H1 (cell line): Measurements from ENCODE around the gene TEAD1. TPM values are rescaled to one million over a fixed set of nuclear protein-coding genes. Genes with fewer than 3 reads are reported as not detected.

Experiments
- CTCF ChIA-PET: fragments of 300-600 bp; sonication (Branson Sonifier 250); formaldehyde crosslinking; loops from one replicate; lab custom pipeline; 2021; ENCODE audit not compliant: partially characterized antibody; lab: Charles Lee
- POLR2A ChIA-PET: fragments of 300-600 bp; sonication (Branson Sonifier 250); formaldehyde crosslinking; loops from one replicate; lab custom pipeline; 2021; ENCODE audit warnings: inconsistent platforms; ENCODE audit not compliant: partially characterized antibody; lab: Charles Lee
- DNase-seq, 2 experiments: peaks; one replicate each; pipeline versions ENCODE4 v3.0.0 to v3.0.0-alpha.2; 2010 to 2022; ENCODE audit warnings: low spot score in 2 of 2, low read depth in 1 of 2, mixed read lengths in 1 of 2
- FAIRE-seq: peaks from 2 replicates; lab custom pipeline; 2011; peaks lifted over from hg19 to GRCh38; lab: Jason Lieb, UNC
- H2AFZ ChIP-seq: 2 replicates; pipeline ENCODE4 v1.8.1; 2012; ENCODE audit warnings: low read length, inconsistent platforms
- H2AK5ac ChIP-seq: 2 replicates; pipeline ENCODE4 v1.6.1; 2013; ENCODE audit warnings: low read depth, low read length
- H2BK120ac ChIP-seq: replicated peaks from 2 replicates; pipeline ENCODE3; 2013; ENCODE audit warnings: low read depth, low read length, inconsistent platforms
- H2BK12ac ChIP-seq: 2 replicates; pipeline ENCODE4 v1.6.1; 2013; ENCODE audit warnings: low read depth, low read length
- H2BK15ac ChIP-seq: 2 replicates; pipeline ENCODE4 v1.6.1; 2013; ENCODE audit warnings: low read length
- H2BK20ac ChIP-seq: 2 replicates; pipeline ENCODE4 v1.6.1; 2013; ENCODE audit warnings: low read length
- H2BK5ac ChIP-seq: 2 replicates; pipeline ENCODE4 v1.6.1; 2013; ENCODE audit warnings: low read depth, low read length
- H3K14ac ChIP-seq: 2 replicates; pipeline ENCODE4 v1.6.1; 2013; ENCODE audit warnings: inconsistent platforms; ENCODE audit not compliant: insufficient read length
- H3K18ac ChIP-seq: 2 replicates; pipeline ENCODE4 v1.6.1; 2013; ENCODE audit warnings: low read length; ENCODE audit errors: extremely low read depth
- H3K23ac ChIP-seq: 2 replicates; pipeline ENCODE4 v1.6.1; 2013; ENCODE audit warnings: inconsistent platforms; ENCODE audit not compliant: insufficient read length
- H3K23me2 ChIP-seq: 2 replicates; pipeline ENCODE4 v1.6.1; 2013; ENCODE audit warnings: low read depth, low read length
- H3K27ac ChIP-seq: 2 replicates; pipeline ENCODE4 v1.6.1; 2011; ENCODE audit warnings: low read depth, low read length, inconsistent platforms
- H3K27me3 ChIP-seq, 4 experiments: replicated peaks in 1 of 4; 1 replicate in 1 of 4; 2 replicates in 3 of 4; pipeline versions ENCODE4 v1.6.1 to v1.8.1; 2011 to 2013; ENCODE audit warnings: low read length in 3 of 4, mild to moderate bottlenecking in 3 of 4, inconsistent platforms in 2 of 4, mixed read lengths in 2 of 4, moderate library complexity in 1 of 4; ENCODE audit not compliant: control insufficient read depth in 3 of 4, insufficient read depth in 3 of 4; ENCODE audit errors: extremely low read depth in 1 of 4
- H3K36me3 ChIP-seq, 4 experiments: 2 replicates each; pipeline versions ENCODE4 v1.6.1 to v1.8.1; 2011 to 2013; ENCODE audit warnings: mild to moderate bottlenecking in 4 of 4, low read length in 3 of 4, moderate library complexity in 2 of 4, control low read depth in 1 of 4, inconsistent platforms in 1 of 4; ENCODE audit not compliant: insufficient read depth in 4 of 4, control insufficient read depth in 2 of 4
- H3K4ac ChIP-seq: replicated peaks from 2 replicates; pipeline ENCODE3; 2013; ENCODE audit warnings: low read length, low read depth, mixed read lengths, inconsistent platforms; ENCODE audit not compliant: insufficient read length
- H3K4me1 ChIP-seq, 4 experiments: replicated peaks in 1 of 4; 1 replicate in 1 of 4; 2 replicates in 3 of 4; pipeline versions ENCODE4 v1.6.1 to v1.8.1; 2011 to 2013; ENCODE audit warnings: low read length in 3 of 4, inconsistent platforms in 2 of 4, mixed read lengths in 1 of 4; ENCODE audit not compliant: insufficient read depth in 4 of 4, control insufficient read depth in 3 of 4
- H3K4me2 ChIP-seq, 2 experiments: 2 replicates each; pipeline versions ENCODE4 v1.6.1 to v1.8.1; 2011 to 2013; ENCODE audit warnings: low read depth in 2 of 2, low read length in 2 of 2, control low read depth in 1 of 2, inconsistent platforms in 1 of 2, mild to moderate bottlenecking in 1 of 2; ENCODE audit not compliant: insufficient read depth in 1 of 2
- H3K4me3 ChIP-seq, 4 experiments: fragments of 200-600, 300-600 bp in 1 of 4; sonication (generic), shearing (Covaris generic), sonication (Bioruptor Twin) in 1 of 4; 2 replicates each; pipeline versions ENCODE4 v1.5.1 to v1.8.1; 2011 to 2016; ENCODE audit warnings: low read length in 4 of 4, low read depth in 3 of 4, control low read depth in 2 of 4, inconsistent platforms in 2 of 4, mild to moderate bottlenecking in 2 of 4, mixed read lengths in 1 of 4, moderate library complexity in 1 of 4; ENCODE audit not compliant: insufficient read depth in 2 of 4; ENCODE audit errors: extremely low read depth in 1 of 4
- H3K56ac ChIP-seq: replicated peaks from 2 replicates; pipeline ENCODE3; 2013; ENCODE audit warnings: low read depth, mild to moderate bottlenecking, mixed read lengths, low read length, inconsistent platforms; ENCODE audit not compliant: insufficient read length
- H3K79me1 ChIP-seq: 2 replicates; pipeline ENCODE4 v1.6.1; 2013; ENCODE audit warnings: low read depth, low read length, control low read depth
- H3K79me2 ChIP-seq, 2 experiments: 2 replicates each; pipeline versions ENCODE4 v1.6.1 to v1.8.1; 2012 to 2013; ENCODE audit warnings: low read length in 2 of 2, mild to moderate bottlenecking in 2 of 2, inconsistent platforms in 1 of 2; ENCODE audit not compliant: insufficient read depth in 2 of 2, control insufficient read depth in 1 of 2
- H3K9ac ChIP-seq, 4 experiments: replicated peaks in 1 of 4; 1 replicate in 1 of 4; 2 replicates in 3 of 4; pipeline versions ENCODE4 v1.6.1 to v1.8.1; 2011 to 2013; ENCODE audit warnings: low read depth in 3 of 4, low read length in 3 of 4, control low read depth in 2 of 4, mild to moderate bottlenecking in 2 of 4, moderate library complexity in 2 of 4, inconsistent platforms in 1 of 4; ENCODE audit errors: extremely low read depth in 1 of 4
- H3K9me3 ChIP-seq, 2 experiments: 2 replicates each; pipeline versions ENCODE4 v1.6.1 to v1.8.1; 2012 to 2013; ENCODE audit warnings: mild to moderate bottlenecking in 2 of 2, moderate library complexity in 2 of 2, control low read depth in 1 of 2, inconsistent platforms in 1 of 2, low read depth in 1 of 2, low read length in 1 of 2, mixed read lengths in 1 of 2; ENCODE audit not compliant: insufficient read depth in 2 of 2
- H4K20me1 ChIP-seq, 2 experiments: replicated peaks in 1 of 2; 2 replicates each; pipeline versions ENCODE3 to v1.8.1; 2011 to 2013; ENCODE audit warnings: inconsistent platforms in 2 of 2, low read length in 2 of 2, mild to moderate bottlenecking in 1 of 2; ENCODE audit not compliant: insufficient read depth in 2 of 2, control insufficient read depth in 1 of 2
- H4K5ac ChIP-seq: 2 replicates; pipeline ENCODE4 v1.6.1; 2013; ENCODE audit warnings: low read length, low read depth, mixed read lengths, inconsistent platforms; ENCODE audit not compliant: insufficient read length
- H4K8ac ChIP-seq: 2 replicates; pipeline ENCODE4 v1.8.0; 2013; ENCODE audit warnings: mild to moderate bottlenecking, moderate library complexity, low read length, inconsistent platforms; ENCODE audit not compliant: insufficient read depth; ENCODE audit errors: extremely low read depth
- H4K91ac ChIP-seq: replicated peaks from 2 replicates; pipeline ENCODE3; 2013; ENCODE audit warnings: low read length, mixed read lengths, inconsistent platforms; ENCODE audit not compliant: insufficient read length
- ASH2L ChIP-seq: fragments of 200-600, 300-600 bp; sonication (generic); IDR thresholded peaks from one replicate; pipeline ENCODE4 v1.7.1; 2017; ENCODE audit warnings: low read length
- BCL11A ChIP-seq, 2 experiments: IDR thresholded peaks; one replicate each; pipeline ENCODE4 v1.6.1; 2011; ENCODE audit warnings: low read depth in 2 of 2, low read length in 2 of 2, mild to moderate bottlenecking in 2 of 2
- CEBPB ChIP-seq: IDR thresholded peaks from 2 replicates; pipeline ENCODE4 v1.6.1; 2012; ENCODE audit warnings: low read depth, low read length
- E2F6 ChIP-seq: IDR thresholded peaks from 2 replicates; pipeline ENCODE4 v1.6.1; 2012; ENCODE audit warnings: inconsistent platforms
- EGR1 ChIP-seq: IDR thresholded peaks from 2 replicates; pipeline ENCODE4 v1.6.1; 2011; ENCODE audit warnings: low read depth, low read length, borderline replicate concordance
- KDM1A ChIP-seq: fragments of 200-600, 300-600 bp; sonication (generic); IDR thresholded peaks from 2 replicates; pipeline ENCODE4 v1.7.1; 2016; ENCODE audit warnings: mild to moderate bottlenecking, low read length, borderline replicate concordance
- MAFK ChIP-seq: IDR thresholded peaks from 2 replicates; pipeline ENCODE4 v1.6.1; 2012; ENCODE audit warnings: low read depth, mild to moderate bottlenecking, improper control_type of control experiment, low read length
- NANOG ChIP-seq: IDR thresholded peaks from 2 replicates; pipeline ENCODE4 v1.6.1; 2011; ENCODE audit warnings: low read length, low read depth, mild to moderate bottlenecking, inconsistent platforms; ENCODE audit not compliant: insufficient read depth, poor library complexity, severe bottlenecking
- PHF8 ChIP-seq: fragments of 200-600 bp; sonication (generic); conservative IDR thresholded peaks from 2 replicates; pipeline ENCODE4 v1.7.1; 2012; ENCODE audit warnings: low read depth, mild to moderate bottlenecking, inconsistent platforms, low read length, moderate library complexity
- POLR2A ChIP-seq, 2 experiments: IDR thresholded peaks; 1 replicate in 1 of 2; 2 replicates in 1 of 2; pipeline ENCODE4 v1.6.1; 2011; ENCODE audit warnings: low read depth in 2 of 2, low read length in 2 of 2, mild to moderate bottlenecking in 2 of 2; ENCODE audit errors: control extremely low read depth in 1 of 2
- RAD21 ChIP-seq, 2 experiments: IDR thresholded peaks in 1 of 2; conservative IDR thresholded peaks in 1 of 2; 2 replicates each; pipeline ENCODE4 v1.6.1; 2011; ENCODE audit warnings: low read depth in 2 of 2, low read length in 2 of 2, improper control_type of control experiment in 1 of 2, inconsistent platforms in 1 of 2, mild to moderate bottlenecking in 1 of 2, moderate library complexity in 1 of 2
- TAF7 ChIP-seq: optimal IDR thresholded peaks from 2 replicates; pipeline ENCODE3; 2011; ENCODE audit warnings: low read depth, mild to moderate bottlenecking, inconsistent platforms, low read length, moderate library complexity, borderline replicate concordance
- TEAD4 ChIP-seq: IDR thresholded peaks from 2 replicates; pipeline ENCODE4 v1.6.1; 2012; ENCODE audit warnings: low read depth, low read length, inconsistent platforms, mixed read lengths
- WGBS, 2 experiments: shearing (Covaris generic) in 1 of 2; methylation state at CpG; one replicate each; pipeline versions ENCODE4 v1.1.6 to v1.1.7; 2013 to 2015; ENCODE audit warnings: low lambda C conversion rate in 2 of 2, mixed read lengths in 2 of 2, inconsistent platforms in 1 of 2, low coverage in 1 of 2, missing lambda C conversion rate in 1 of 2; ENCODE audit not compliant: insufficient replicate concordance in 2 of 2, insufficient coverage in 1 of 2, insufficient read length in 1 of 2; ENCODE audit errors: extremely low coverage in 1 of 2, missing lambda C conversion rate in 1 of 2; 5-methylcytosine and 5-hydroxymethylcytosine counted together
- polyA plus RNA-seq, 7 experiments: library from polyadenylated mRNA; depleted of rRNA in 3 of 7; stranded (reverse) in 5 of 7; unstranded in 2 of 7; fragments of >200 nt in 5 of 7; fragments of 200-250 nt in 2 of 7; gene quantifications; 1 replicate in 5 of 7; 2 replicates in 1 of 7; 4 replicates in 1 of 7; pipeline versions ENCODE4 v1.2.1 to v1.2.3, GENCODE V29; 2011 to 2013; ENCODE audit warnings: missing spikeins in 2 of 7, mixed read lengths in 2 of 7
- total RNA-seq: library from RNA; stranded (reverse); fragmentation: NEBNext Ultra II Directional; extraction: Animal tissue kit (Norgen Biotek cat#: 25700); gene quantifications from 2 replicates; pipeline ENCODE4 v1.2.1, GENCODE V29; 2021

Gene TEAD1
- total and polyA plus RNA-seq, 2 of the 8 experiments (the other 6 are each of a cell fraction or from before 2014, with no cell fraction given): 15.6 to 67.4 TPM

- POLR2A ChIA-PET: no interaction called here
- TF ChIP-seq EGR1 (no peak), ASH2L (no peak), NANOG (no peak), RAD21 (IDR thresholded peaks at IDR 0.05 in 1 of 2, conservative IDR thresholded peaks at IDR 0.05 in 1 of 2; ENCODE audit: low read depth in 2 of 2, low read length in 2 of 2) (no peak), E2F6 (no peak), KDM1A (no peak), TEAD4 (no peak), CEBPB (no peak), PHF8 (no peak), MAFK (no peak), TAF7 (no peak), POLR2A (IDR thresholded peaks at IDR 0.05; ENCODE audit: control extremely low read depth in 1 of 2, low read depth in 2 of 2, low read length in 2 of 2) (no peak), BCL11A (IDR thresholded peaks at IDR 0.05; ENCODE audit: low read depth in 2 of 2, low read length in 2 of 2) (no peak)
These were observed 211.6 kb downstream of the TEAD1 start for GRCh38 chr11:12885717-12886239.

More at GRCh38 chr11:12885717-12886239, 211.6 kb downstream of the TEAD1 start:
- Histone ChIP-seq H3K9ac (no peak overlapping the region), H2BK120ac (no peak overlapping the region), H3K14ac (no peak overlapping the region), H3K79me1 (peaks cover 3% of the 10 kb centered on the region; the same call in 1 of the 2 replicates), H2AFZ (no peak overlapping the region), H3K79me2 (no peaks in the 10 kb centered on the region), H4K20me1 (no peaks in the 10 kb centered on the region), H3K9me3 (no peaks in the 10 kb centered on the region), H3K4ac (no peak overlapping the region), H2AK5ac (no peak overlapping the region), H3K36me3 (peaks cover 2 to 24% (median 21%) of the 10 kb centered on the region in 4 experiments; a peak in 7 of 8 replicates), H3K23me2 (no peaks in the 10 kb centered on the region), H3K4me3 (no peak overlapping the region), H3K27me3 (no peaks in the 10 kb centered on the region), H3K23ac (no peak overlapping the region), H2BK15ac (no peak overlapping the region), H4K5ac (no peak overlapping the region), H4K8ac (no peak overlapping the region), H3K4me1 (peaks cover 0 to 4% (median 1%) of the 10 kb centered on the region in 4 experiments; a peak in 1 of 7 replicates), H2BK12ac (no peak overlapping the region), H3K4me2 (no peak overlapping the region), H3K56ac (no peak overlapping the region), H2BK20ac (no peak overlapping the region), H4K91ac (no peak overlapping the region), H3K18ac (no peak overlapping the region), H3K27ac (no peak overlapping the region), H2BK5ac (no peak overlapping the region)
- DNase-seq (no peak), FAIRE-seq (no peak)
- CTCF ChIA-PET: interaction anchor here (1.0 to 2.0 kb wide), 3 partner anchors 15 to 650 kb away, joined by 3 to 5 read pairs (median 3); no protein-coding TSS in a partner anchor
- 90% methylated on average over 8 of the region's 8 CpGs; no CpG with 5 or more reads in 1 of the 2 experiments for WGBS, 2 experiments
